Keratinocyte (primary cell): ENCODE data around the gene NLRP5. TPM values are rescaled to one million over a fixed set of nuclear protein-coding genes. Genes with fewer than 3 reads are reported as not detected.

ENCODE experiments used
- DNase-seq: peaks from one replicate; pipeline ENCODE4 v3.0.0-alpha.2; 2011; ENCODE audit warnings: low read depth, missing footprints, low spot score
- FAIRE-seq: peaks from 2 replicates; lab custom pipeline; 2011; peaks lifted over from hg19 to GRCh38; lab: Jason Lieb, UNC
- H2AFZ ChIP-seq: 2 replicates; pipeline ENCODE4 v1.6.0; 2012; ENCODE audit warnings: low read length, control low read depth, inconsistent platforms; ENCODE audit not compliant: control insufficient read depth
- H3K27ac ChIP-seq: 2 replicates; pipeline ENCODE4 v1.5.1; 2011; ENCODE audit warnings: low read length; ENCODE audit not compliant: control insufficient read depth, insufficient read depth
- H3K27me3 ChIP-seq: 3 replicates; pipeline ENCODE4 v1.6.0; 2011; ENCODE audit warnings: low read length; ENCODE audit not compliant: control insufficient read depth, insufficient read depth; ENCODE audit errors: extremely low read depth
- H3K36me3 ChIP-seq, 2 experiments: 2 replicates in 1 of 2; 3 replicates in 1 of 2; pipeline ENCODE4 v1.5.1; 2011; ENCODE audit warnings: low read length in 2 of 2, mild to moderate bottlenecking in 1 of 2; ENCODE audit not compliant: control insufficient read depth in 2 of 2, insufficient read depth in 2 of 2; ENCODE audit errors: extremely low read depth in 1 of 2
- H3K4me1 ChIP-seq: 3 replicates; pipeline ENCODE4 v1.5.1; 2011; ENCODE audit warnings: low read length; ENCODE audit not compliant: control insufficient read depth, insufficient read depth; ENCODE audit errors: extremely low read depth
- H3K4me2 ChIP-seq: 3 replicates; pipeline ENCODE4 v1.6.0; 2011; ENCODE audit warnings: low read depth, low read length; ENCODE audit not compliant: control insufficient read depth, insufficient read depth; ENCODE audit errors: extremely low read depth
- H3K4me3 ChIP-seq, 3 experiments: fragments of 200-600 bp in 1 of 3; sonication (generic) in 1 of 3; 2 replicates in 2 of 3; 3 replicates in 1 of 3; pipeline ENCODE4 v1.5.1; 2011 to 2016; ENCODE audit warnings: low read length in 3 of 3, mild to moderate bottlenecking in 3 of 3, control low read depth in 2 of 3, inconsistent platforms in 1 of 3, low read depth in 1 of 3, mixed read lengths in 1 of 3, mixed run types in 1 of 3, moderate library complexity in 1 of 3; ENCODE audit not compliant: control insufficient read depth in 2 of 3, insufficient read depth in 2 of 3; ENCODE audit errors: extremely low read depth in 1 of 3
- H3K79me2 ChIP-seq: 2 replicates; pipeline ENCODE4 v1.6.0; 2012; ENCODE audit warnings: low read length; ENCODE audit not compliant: control insufficient read depth, insufficient read depth
- H3K9ac ChIP-seq: 3 replicates; pipeline ENCODE4 v1.6.0; 2011; ENCODE audit warnings: low read length; ENCODE audit not compliant: control insufficient read depth, insufficient read depth; ENCODE audit errors: extremely low read depth
- H3K9me1 ChIP-seq: 3 replicates; pipeline ENCODE4 v1.6.0; 2011; ENCODE audit warnings: low read length; ENCODE audit not compliant: control insufficient read depth, insufficient read depth; ENCODE audit errors: extremely low read depth
- H3K9me3 ChIP-seq: 2 replicates; pipeline ENCODE4 v1.5.1; 2012; ENCODE audit warnings: low read depth, low read length; ENCODE audit not compliant: control insufficient read depth
- H4K20me1 ChIP-seq: 3 replicates; pipeline ENCODE4 v1.6.0; 2011; ENCODE audit warnings: low read length; ENCODE audit not compliant: control insufficient read depth, insufficient read depth; ENCODE audit errors: extremely low read depth
- EZH2 ChIP-seq: IDR thresholded peaks from one replicate; pipeline ENCODE4 v1.6.1; 2012; ENCODE audit warnings: inconsistent platforms, mild to moderate bottlenecking, low read length, moderate library complexity
- dilution Hi-C: fragments of 300-500 bp; cut with MboI; formaldehyde crosslinking; loops from one replicate; pipeline ENCODE4 v1.7.0; 2020; ENCODE audit warnings: low sequenced_read_pairs; ENCODE audit not compliant: extremely low pct_ligation_motif_present
- polyA plus RNA-seq, 5 experiments: library from polyadenylated mRNA; depleted of rRNA in 3 of 5; stranded (reverse) in 3 of 5; stranded (forward) in 1 of 5; unstranded in 1 of 5; fragments of >200 nt; gene quantifications; 1 replicate in 1 of 5; 2 replicates in 3 of 5; 3 replicates in 1 of 5; pipeline versions ENCODE4 v1.2.1 to v1.2.3, GENCODE V29; 2011 to 2012; ENCODE audit warnings: missing spikeins in 2 of 5, low read depth in 1 of 5, low replicate concordance in 1 of 5
- TF ChIP-seq, protein P1 (sequence below), 3 experiments: IDR thresholded peaks in 1 of 3; conservative IDR thresholded peaks in 1 of 3; optimal IDR thresholded peaks in 1 of 3; 2 replicates in 2 of 3; 3 replicates in 1 of 3; pipeline versions ENCODE3 to v1.5.1; 2011; ENCODE audit warnings: low read length in 3 of 3, mild to moderate bottlenecking in 3 of 3, moderate library complexity in 2 of 3, control low read depth in 1 of 3, inconsistent platforms in 1 of 3; ENCODE audit not compliant: insufficient read depth in 2 of 3; ENCODE audit errors: extremely low read depth in 1 of 3

Gene NLRP5
- polyA plus RNA-seq, 1 donor (not counting 4 experiments of a cell fraction or from before 2014, with no cell fraction given), result not detected

DNA sequence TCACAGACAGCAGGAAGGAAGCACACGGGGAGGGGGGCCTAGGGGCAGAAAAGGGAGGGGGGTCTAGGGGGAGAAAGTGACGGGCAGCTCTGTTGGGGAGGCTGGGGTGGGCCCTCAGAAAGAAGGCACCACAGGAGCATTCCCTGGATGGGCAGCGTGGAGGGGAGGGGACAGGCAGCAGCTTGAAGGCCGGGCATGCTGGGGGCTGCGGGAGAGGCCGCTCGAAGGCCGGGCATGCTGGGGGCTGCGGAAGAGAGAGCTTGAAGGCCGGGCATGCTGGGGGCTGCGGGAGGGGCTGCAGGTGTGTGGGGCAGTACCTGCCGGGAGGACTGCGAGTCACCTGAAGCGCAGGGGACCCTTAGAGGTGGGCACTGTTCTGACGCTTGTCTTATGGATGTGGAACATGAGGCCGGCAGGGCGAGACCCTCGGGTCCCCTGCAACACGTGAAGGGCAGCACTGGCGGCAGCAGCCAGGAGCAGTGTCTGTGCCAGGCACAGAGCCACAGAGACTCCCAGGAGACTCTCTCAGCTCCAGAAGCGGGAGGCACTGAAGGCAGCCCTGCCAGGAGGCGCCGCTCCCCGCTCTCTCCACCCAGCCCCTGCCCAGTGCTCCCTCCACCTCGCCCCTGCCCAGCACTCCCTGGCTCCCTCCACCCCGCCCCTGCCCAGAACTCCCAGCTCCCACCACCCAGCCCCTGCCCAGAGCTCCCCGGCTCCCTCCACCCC, 121.2 kb downstream of the NLRP5 start:
- H3K36me3 ChIP-seq, result peaks cover 8 to 9% of the 10 kb centered on the region in 2 experiments
- H2AFZ ChIP-seq, result no peak overlapping the region
- H3K9me1 ChIP-seq, result no peaks in the 10 kb centered on the region
- H3K9ac ChIP-seq, result no peak overlapping the region
- no peak overlapping the region for H3K27ac ChIP-seq
- no peak overlapping the region for H3K4me3 ChIP-seq
- peaks cover 15% of the 10 kb centered on the region for H3K4me1 ChIP-seq
- H4K20me1 ChIP-seq, result peaks cover 32% of the 10 kb centered on the region
- H3K4me2 ChIP-seq, result no peak overlapping the region
- dilution Hi-C loops, result no loop called here
- no peak for TF ChIP-seq EZH2
- TF ChIP-seq, protein P1, sequence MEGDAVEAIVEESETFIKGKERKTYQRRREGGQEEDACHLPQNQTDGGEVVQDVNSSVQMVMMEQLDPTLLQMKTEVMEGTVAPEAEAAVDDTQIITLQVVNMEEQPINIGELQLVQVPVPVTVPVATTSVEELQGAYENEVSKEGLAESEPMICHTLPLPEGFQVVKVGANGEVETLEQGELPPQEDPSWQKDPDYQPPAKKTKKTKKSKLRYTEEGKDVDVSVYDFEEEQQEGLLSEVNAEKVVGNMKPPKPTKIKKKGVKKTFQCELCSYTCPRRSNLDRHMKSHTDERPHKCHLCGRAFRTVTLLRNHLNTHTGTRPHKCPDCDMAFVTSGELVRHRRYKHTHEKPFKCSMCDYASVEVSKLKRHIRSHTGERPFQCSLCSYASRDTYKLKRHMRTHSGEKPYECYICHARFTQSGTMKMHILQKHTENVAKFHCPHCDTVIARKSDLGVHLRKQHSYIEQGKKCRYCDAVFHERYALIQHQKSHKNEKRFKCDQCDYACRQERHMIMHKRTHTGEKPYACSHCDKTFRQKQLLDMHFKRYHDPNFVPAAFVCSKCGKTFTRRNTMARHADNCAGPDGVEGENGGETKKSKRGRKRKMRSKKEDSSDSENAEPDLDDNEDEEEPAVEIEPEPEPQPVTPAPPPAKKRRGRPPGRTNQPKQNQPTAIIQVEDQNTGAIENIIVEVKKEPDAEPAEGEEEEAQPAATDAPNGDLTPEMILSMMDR (optimal IDR thresholded peaks at IDR 0.05 in 1 of 3, IDR thresholded peaks at IDR 0.05 in 1 of 3, conservative IDR thresholded peaks at IDR 0.05 in 1 of 3; ENCODE audit: extremely low read depth in 1 of 3, insufficient read depth in 2 of 3, low read length in 3 of 3), result no peak
- H3K27me3 ChIP-seq, result no peaks in the 10 kb centered on the region
- H3K9me3 ChIP-seq, result no peaks in the 10 kb centered on the region
- FAIRE-seq (no peak), DNase-seq (no peak)
- H3K79me2 ChIP-seq, result peaks cover 90% of the 10 kb centered on the region

DNA sequence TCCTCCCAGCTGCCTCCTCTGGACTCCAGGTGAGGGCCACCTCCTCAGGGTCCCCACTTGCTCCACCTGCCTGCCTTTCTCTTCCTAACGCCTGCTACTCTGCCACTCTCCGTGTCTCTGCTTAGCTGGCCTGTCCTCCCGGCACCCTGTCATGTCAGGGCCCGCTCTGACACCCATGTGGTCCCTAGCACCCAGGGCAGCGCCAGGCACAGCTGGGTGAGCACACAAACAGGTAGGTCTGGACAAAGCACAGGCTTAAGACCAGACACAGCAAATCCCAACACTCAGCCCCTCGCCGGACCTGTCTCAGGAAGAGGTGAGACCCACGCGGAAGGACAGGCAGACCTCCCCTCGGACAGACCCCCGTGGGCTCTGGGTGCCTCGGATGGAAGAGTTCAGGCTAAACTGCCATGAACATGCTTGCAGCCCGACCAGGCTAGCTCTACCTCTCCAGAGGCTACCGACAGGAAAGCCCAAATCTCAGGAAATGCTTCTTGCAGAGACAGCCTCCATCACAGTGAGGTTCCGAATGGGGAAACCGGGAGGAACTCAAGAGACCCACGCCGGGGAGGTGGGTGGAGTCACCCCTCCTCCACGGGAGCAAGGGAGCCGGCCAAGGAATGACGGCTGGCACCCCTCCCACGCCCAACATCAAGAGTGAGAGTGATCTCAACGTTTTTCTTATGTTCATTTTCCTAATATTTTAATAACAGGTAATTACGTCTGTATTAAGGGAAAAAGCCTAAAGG, 122.0 kb downstream of the NLRP5 start:
- dilution Hi-C loops, result no loop called here
- Histone ChIP-seq H3K9me3 (no peaks in the 10 kb centered on the region), H3K36me3 (peaks cover 8% of the 10 kb centered on the region in 2 experiments), H3K27me3 (no peaks in the 10 kb centered on the region), H3K4me1 (peaks cover 15% of the 10 kb centered on the region), H3K4me3 (no peak overlapping the region), H3K9ac (no peak overlapping the region), H3K79me2 (peaks cover 90% of the 10 kb centered on the region), H3K4me2 (peak overlapping the region; percentile 17), H2AFZ (no peak overlapping the region), H4K20me1 (peaks cover 35% of the 10 kb centered on the region), H3K9me1 (no peaks in the 10 kb centered on the region), H3K27ac (no peak overlapping the region)
- no peak for FAIRE-seq
- no peak for DNase-seq
- TF ChIP-seq, protein P1 (optimal IDR thresholded peaks at IDR 0.05 in 1 of 3, IDR thresholded peaks at IDR 0.05 in 1 of 3, conservative IDR thresholded peaks at IDR 0.05 in 1 of 3; ENCODE audit: extremely low read depth in 1 of 3, insufficient read depth in 2 of 3, low read length in 3 of 3), result no peak
- no peak for TF ChIP-seq EZH2
